SK-N-SH (cell line): ENCODE measurements around the gene NTRK2. TPM values are rescaled to one million over a fixed set of nuclear protein-coding genes. Genes with fewer than 3 reads are reported as not detected.

Experiments
- CTCF ChIA-PET: fragments of 300-600, 350-600 bp; formaldehyde crosslinking; extraction: SDS; loops from one replicate; lab custom pipeline; 2021; lab: Yijun Ruan, JAX
- POLR2A ChIA-PET: fragments of 350-600 bp; sonication (Branson Sonifier 250); formaldehyde crosslinking; extraction: SDS; loops from one replicate; lab custom pipeline; 2020; ENCODE audit warnings: antibody characterized with exemption, inconsistent platforms; lab: Yijun Ruan, JAX
- DNase-seq: peaks from one replicate; pipeline ENCODE4 v3.0.0; 2012
- H2AFZ ChIP-seq: fragments of 200-600 bp; sonication (generic); 2 replicates; pipeline ENCODE4 v1.8.1; 2016; ENCODE audit warnings: antibody characterized with exemption, mild to moderate bottlenecking, low read depth
- H3F3A ChIP-seq: fragments of 200-600 bp; sonication (generic); replicated peaks from 2 replicates; pipeline ENCODE3; 2016; ENCODE audit warnings: antibody characterized with exemption, mild to moderate bottlenecking; ENCODE audit not compliant: insufficient read depth
- H3K27ac ChIP-seq, 2 experiments: fragments of 200-500 bp in 1 of 2; fragments of 200-600 bp in 1 of 2; sonication (Bioruptor generic) in 1 of 2; sonication (generic), shearing (Covaris generic) in 1 of 2; 2 replicates each; pipeline versions ENCODE4 v1.5.1 to v1.6.1; 2014 to 2016; ENCODE audit warnings: low read depth in 2 of 2, inconsistent platforms in 1 of 2, low read length in 1 of 2, mild to moderate bottlenecking in 1 of 2, mixed read lengths in 1 of 2
- H3K27me3 ChIP-seq: fragments of 200-600 bp; sonication (generic), shearing (Covaris generic); 2 replicates; pipeline ENCODE4 v1.6.1; 2016; ENCODE audit warnings: mixed run types; ENCODE audit not compliant: insufficient read depth
- H3K36me3 ChIP-seq, 2 experiments: fragments of 200-500 bp in 1 of 2; fragments of 200-600 bp in 1 of 2; sonication (Bioruptor generic) in 1 of 2; sonication (generic) in 1 of 2; replicated peaks in 1 of 2; 2 replicates each; pipeline versions ENCODE3 to v1.5.1; 2014 to 2016; ENCODE audit warnings: low read length in 1 of 2, mild to moderate bottlenecking in 1 of 2; ENCODE audit not compliant: insufficient read depth in 2 of 2, control insufficient read depth in 1 of 2
- H3K4me1 ChIP-seq, 2 experiments: fragments of 200-500 bp in 1 of 2; fragments of 200-600 bp in 1 of 2; sonication (Bioruptor generic) in 1 of 2; sonication (generic), shearing (Covaris generic) in 1 of 2; 2 replicates each; pipeline versions ENCODE4 v1.5.1 to v1.6.1; 2014 to 2016; ENCODE audit warnings: low read depth in 1 of 2, low read length in 1 of 2, mixed run types in 1 of 2; ENCODE audit not compliant: insufficient read depth in 2 of 2, control insufficient read depth in 1 of 2
- H3K4me2 ChIP-seq: fragments of 200-600 bp; sonication (generic), shearing (Covaris generic); 2 replicates; pipeline ENCODE4 v1.6.1; 2017; ENCODE audit warnings: mixed run types
- H3K4me3 ChIP-seq, 2 experiments: fragments of 200-500 bp in 1 of 2; fragments of 200-600 bp in 1 of 2; sonication (Bioruptor generic) in 1 of 2; sonication (generic), shearing (Covaris generic) in 1 of 2; 2 replicates each; pipeline versions ENCODE4 v1.5.1 to v1.8.1; 2014 to 2016; ENCODE audit warnings: low read depth in 2 of 2, inconsistent platforms in 1 of 2, low read length in 1 of 2, mild to moderate bottlenecking in 1 of 2, mixed read lengths in 1 of 2, moderate library complexity in 1 of 2
- H3K79me2 ChIP-seq: fragments of 200-600 bp; sonication (generic); 2 replicates; pipeline ENCODE4 v1.8.1; 2017; ENCODE audit warnings: mild to moderate bottlenecking; ENCODE audit not compliant: insufficient read depth
- H3K9ac ChIP-seq: fragments of 200-600 bp; sonication (generic); 2 replicates; pipeline ENCODE4 v1.6.1; 2017; ENCODE audit warnings: mixed run types
- H3K9me2 ChIP-seq: fragments of 200-600 bp; sonication (generic); 2 replicates; pipeline ENCODE4 v1.6.1; 2017; ENCODE audit warnings: mixed run types
- H3K9me3 ChIP-seq: fragments of 200-600 bp; sonication (generic); 2 replicates; pipeline ENCODE4 v1.6.1; 2017; ENCODE audit warnings: mixed run types, mild to moderate bottlenecking, moderate library complexity
- H4K20me1 ChIP-seq: fragments of 200-600 bp; sonication (generic); 2 replicates; pipeline ENCODE4 v1.6.1; 2017; ENCODE audit warnings: mild to moderate bottlenecking, mixed run types; ENCODE audit not compliant: insufficient read depth
- EZH2phosphoT487 ChIP-seq: fragments of 200-600 bp; sonication (generic); IDR thresholded peaks from 2 replicates; pipeline ENCODE4 v1.6.1; 2017; ENCODE audit warnings: low read depth, mixed run types, mild to moderate bottlenecking, antibody characterized with exemption, moderate library complexity, borderline replicate concordance
- POLR2AphosphoS5 ChIP-seq: IDR thresholded peaks from 2 replicates; pipeline ENCODE4 v1.6.1; 2012; ENCODE audit warnings: low read depth, low read length
- SIN3A ChIP-seq: IDR thresholded peaks from 2 replicates; pipeline ENCODE4 v1.6.1; 2012; ENCODE audit warnings: low read depth, mild to moderate bottlenecking, low read length, moderate library complexity, borderline replicate concordance
- YY1 ChIP-seq: IDR thresholded peaks from 2 replicates; pipeline ENCODE4 v1.4.0; 2012; ENCODE audit warnings: low read depth, mild to moderate bottlenecking
- WGBS: methylation state at CpG from one replicate; pipeline ENCODE4 v1.1.6; 2017; ENCODE audit warnings: low lambda C conversion rate; 5-methylcytosine and 5-hydroxymethylcytosine counted together
- polyA plus RNA-seq, 3 experiments: library from polyadenylated mRNA; depleted of rRNA; stranded (reverse); fragments of >200 nt; gene quantifications; 2 replicates each; pipeline ENCODE4 v1.2.3, GENCODE V29; 2012
- TF ChIP-seq, protein P1 (sequence below): IDR thresholded peaks from 2 replicates; pipeline ENCODE4; 2012
- TF ChIP-seq, protein P2 (sequence below): IDR thresholded peaks from 2 replicates; pipeline ENCODE4 v1.4.0; 2012; ENCODE audit warnings: low read depth
- TF ChIP-seq, protein P3 (sequence below): fragments of 150-350 bp; IDR thresholded peaks from 2 replicates; pipeline ENCODE4 v1.6.1; 2017; ENCODE audit warnings: antibody characterized with exemption, low read length, low read depth, borderline replicate concordance
- TF ChIP-seq, protein P4 (sequence below): IDR thresholded peaks from 2 replicates; pipeline ENCODE4 v1.6.1; 2012; ENCODE audit warnings: mild to moderate bottlenecking, low read depth, low read length, moderate library complexity

The NTRK2 gene
- polyA plus RNA-seq, 1 of the 3 experiments (the other 2 are of a cell fraction), result 0.05 TPM

DNA sequence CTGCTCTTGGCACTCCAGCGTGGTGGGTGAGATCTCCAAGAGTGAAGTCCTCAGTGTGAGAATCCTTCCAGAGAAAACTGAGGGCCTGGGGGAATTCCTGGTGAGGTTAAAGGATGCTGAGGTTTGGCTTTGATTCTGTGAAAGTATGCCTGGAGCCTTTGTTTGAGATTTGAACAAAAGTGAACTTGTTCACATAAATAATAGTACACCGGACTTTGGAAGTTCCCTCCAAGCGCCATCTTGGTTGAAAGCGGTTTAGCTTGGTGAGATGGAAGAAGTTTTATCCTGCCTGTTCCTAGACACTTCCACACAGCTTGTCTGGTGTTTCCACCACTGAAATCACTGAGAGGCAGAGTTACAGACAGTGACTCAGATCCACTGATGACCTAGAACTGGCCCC is 286.4 kb downstream of the NTRK2 start:
- POLR2A ChIA-PET, result no interaction called here

DNA sequence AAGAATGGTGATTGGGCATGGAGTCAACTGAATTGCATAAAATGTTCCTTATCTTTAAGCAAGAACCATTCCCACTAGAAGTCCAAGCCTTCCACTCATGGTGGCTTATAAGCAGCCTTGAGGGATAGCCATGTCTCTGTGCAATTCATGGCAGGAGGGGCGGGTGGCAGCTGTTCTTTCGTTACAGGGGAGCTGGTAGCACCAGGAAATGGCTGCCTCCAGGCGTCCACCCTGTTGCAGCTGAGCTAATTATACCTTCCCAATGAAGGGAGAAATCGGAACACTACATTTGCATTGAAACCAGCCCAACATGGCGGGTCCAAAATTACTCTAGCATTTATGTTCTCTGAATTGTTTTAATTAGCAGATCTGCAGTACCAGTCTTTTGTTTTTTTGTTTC is 289.8 kb downstream of the NTRK2 start:
- no peak for DNase-seq
- no peaks in the 10 kb centered on the region for H3K9me3 ChIP-seq
- H3K27me3 ChIP-seq, result no peaks in the 10 kb centered on the region
- CTCF ChIA-PET, result no interaction called here
- no peaks in the 10 kb centered on the region; a peak in 1 of 4 replicates for H3K4me1 ChIP-seq
- no peak overlapping the region for H3K4me3 ChIP-seq
- no peak overlapping the region for H3K4me2 ChIP-seq
- no peaks in the 10 kb centered on the region for H3K79me2 ChIP-seq
- no peaks in the 10 kb centered on the region for H4K20me1 ChIP-seq
- H3K36me3 ChIP-seq, result no peaks in the 10 kb centered on the region
- TF ChIP-seq, protein P1, sequence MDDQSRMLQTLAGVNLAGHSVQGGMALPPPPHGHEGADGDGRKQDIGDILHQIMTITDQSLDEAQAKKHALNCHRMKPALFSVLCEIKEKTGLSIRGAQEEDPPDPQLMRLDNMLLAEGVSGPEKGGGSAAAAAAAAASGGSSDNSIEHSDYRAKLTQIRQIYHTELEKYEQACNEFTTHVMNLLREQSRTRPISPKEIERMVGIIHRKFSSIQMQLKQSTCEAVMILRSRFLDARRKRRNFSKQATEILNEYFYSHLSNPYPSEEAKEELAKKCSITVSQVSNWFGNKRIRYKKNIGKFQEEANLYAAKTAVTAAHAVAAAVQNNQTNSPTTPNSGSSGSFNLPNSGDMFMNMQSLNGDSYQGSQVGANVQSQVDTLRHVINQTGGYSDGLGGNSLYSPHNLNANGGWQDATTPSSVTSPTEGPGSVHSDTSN, result no peak
- TF ChIP-seq, all 33 proteins: peak for 0
- WGBS, result 23% methylated on average over 5 of the region's 5 CpGs
- POLR2A ChIA-PET, result no interaction called here
- no peak overlapping the region for H3K9ac ChIP-seq
- H3K27ac ChIP-seq, result no peak overlapping the region
- H2AFZ ChIP-seq, result no peak overlapping the region
- H3K9me2 ChIP-seq, result no peaks in the 10 kb centered on the region
- H3F3A ChIP-seq, result no peaks in the 10 kb centered on the region

More for the DNA sequence above, 286.4 kb downstream of the NTRK2 start:
- no peaks in the 10 kb centered on the region for H3K36me3 ChIP-seq
- H3K4me2 ChIP-seq, result no peak overlapping the region
- H3K9me3 ChIP-seq, result no peaks in the 10 kb centered on the region
- no peak overlapping the region for H3K4me3 ChIP-seq
- H3K9ac ChIP-seq, result no peak overlapping the region
- H3K9me2 ChIP-seq, result no peaks in the 10 kb centered on the region
- no peaks in the 10 kb centered on the region for H4K20me1 ChIP-seq
- no peaks in the 10 kb centered on the region for H3F3A ChIP-seq
- H2AFZ ChIP-seq, result no peak overlapping the region
- H3K4me1 ChIP-seq, result no peaks in the 10 kb centered on the region; a peak in 1 of 4 replicates
- H3K27me3 ChIP-seq, result no peaks in the 10 kb centered on the region
- CTCF ChIA-PET, result interaction anchor here (1.1 to 3.2 kb wide), 2 partner anchors 11 to 288 kb away, joined by 3 to 18 read pairs; no protein-coding TSS in a partner anchor
- WGBS, result 76% methylated on average over 4 of the region's 4 CpGs
- H3K27ac ChIP-seq, result no peak overlapping the region
- H3K79me2 ChIP-seq, result no peaks in the 10 kb centered on the region
- DNase-seq, result no peak
- TF ChIP-seq YY1, result no peak
- TF ChIP-seq, protein P2, sequence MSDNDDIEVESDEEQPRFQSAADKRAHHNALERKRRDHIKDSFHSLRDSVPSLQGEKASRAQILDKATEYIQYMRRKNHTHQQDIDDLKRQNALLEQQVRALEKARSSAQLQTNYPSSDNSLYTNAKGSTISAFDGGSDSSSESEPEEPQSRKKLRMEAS, result no peak
- no peak for TF ChIP-seq POLR2AphosphoS5
- TF ChIP-seq, protein P3, sequence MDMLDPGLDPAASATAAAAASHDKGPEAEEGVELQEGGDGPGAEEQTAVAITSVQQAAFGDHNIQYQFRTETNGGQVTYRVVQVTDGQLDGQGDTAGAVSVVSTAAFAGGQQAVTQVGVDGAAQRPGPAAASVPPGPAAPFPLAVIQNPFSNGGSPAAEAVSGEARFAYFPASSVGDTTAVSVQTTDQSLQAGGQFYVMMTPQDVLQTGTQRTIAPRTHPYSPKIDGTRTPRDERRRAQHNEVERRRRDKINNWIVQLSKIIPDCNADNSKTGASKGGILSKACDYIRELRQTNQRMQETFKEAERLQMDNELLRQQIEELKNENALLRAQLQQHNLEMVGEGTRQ, result no peak
- TF ChIP-seq, protein P4, sequence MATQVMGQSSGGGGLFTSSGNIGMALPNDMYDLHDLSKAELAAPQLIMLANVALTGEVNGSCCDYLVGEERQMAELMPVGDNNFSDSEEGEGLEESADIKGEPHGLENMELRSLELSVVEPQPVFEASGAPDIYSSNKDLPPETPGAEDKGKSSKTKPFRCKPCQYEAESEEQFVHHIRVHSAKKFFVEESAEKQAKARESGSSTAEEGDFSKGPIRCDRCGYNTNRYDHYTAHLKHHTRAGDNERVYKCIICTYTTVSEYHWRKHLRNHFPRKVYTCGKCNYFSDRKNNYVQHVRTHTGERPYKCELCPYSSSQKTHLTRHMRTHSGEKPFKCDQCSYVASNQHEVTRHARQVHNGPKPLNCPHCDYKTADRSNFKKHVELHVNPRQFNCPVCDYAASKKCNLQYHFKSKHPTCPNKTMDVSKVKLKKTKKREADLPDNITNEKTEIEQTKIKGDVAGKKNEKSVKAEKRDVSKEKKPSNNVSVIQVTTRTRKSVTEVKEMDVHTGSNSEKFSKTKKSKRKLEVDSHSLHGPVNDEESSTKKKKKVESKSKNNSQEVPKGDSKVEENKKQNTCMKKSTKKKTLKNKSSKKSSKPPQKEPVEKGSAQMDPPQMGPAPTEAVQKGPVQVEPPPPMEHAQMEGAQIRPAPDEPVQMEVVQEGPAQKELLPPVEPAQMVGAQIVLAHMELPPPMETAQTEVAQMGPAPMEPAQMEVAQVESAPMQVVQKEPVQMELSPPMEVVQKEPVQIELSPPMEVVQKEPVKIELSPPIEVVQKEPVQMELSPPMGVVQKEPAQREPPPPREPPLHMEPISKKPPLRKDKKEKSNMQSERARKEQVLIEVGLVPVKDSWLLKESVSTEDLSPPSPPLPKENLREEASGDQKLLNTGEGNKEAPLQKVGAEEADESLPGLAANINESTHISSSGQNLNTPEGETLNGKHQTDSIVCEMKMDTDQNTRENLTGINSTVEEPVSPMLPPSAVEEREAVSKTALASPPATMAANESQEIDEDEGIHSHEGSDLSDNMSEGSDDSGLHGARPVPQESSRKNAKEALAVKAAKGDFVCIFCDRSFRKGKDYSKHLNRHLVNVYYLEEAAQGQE, result no peak
- no peak for TF ChIP-seq EZH2phosphoT487
- TF ChIP-seq SIN3A, result no peak
